IMR-90 (cell line): Measurements from ENCODE around the gene DMD. TPM values are rescaled to one million over a fixed set of nuclear protein-coding genes. Genes with fewer than 3 reads are reported as not detected.

Source experiments
- ATAC-seq: fragments of 200-7000 bp; cut with Tn5 transposase; 2 replicates; pipeline ENCODE4 v1.9.1; 2020; ENCODE audit warnings: low read depth, mild to moderate bottlenecking, moderate library complexity
- BruUV-seq: library from RNA; stranded (reverse); fragments of 400-500 nt; replicated peaks from 2 replicates; lab custom pipeline; 2021; lab: Mats Ljungman, UMichigan
- CTCF ChIA-PET: fragments of 300-600 bp; formaldehyde crosslinking; extraction: SDS; loops from one replicate; lab custom pipeline; 2021; ENCODE audit warnings: antibody characterized with exemption; lab: Yijun Ruan, JAX
- POLR2A ChIA-PET: fragments of 300-600 bp; sonication (Branson Sonifier 250); formaldehyde crosslinking; loops from one replicate; lab custom pipeline; 2022; ENCODE audit warnings: antibody characterized with exemption; ENCODE audit not compliant: unreplicated experiment; lab: Charles Lee
- DNase-seq: peaks from one replicate; pipeline ENCODE4 v3.0.0; 2013
- H2AFZ ChIP-seq: replicated peaks from 2 replicates; pipeline ENCODE3; 2013; ENCODE audit warnings: low read length, mild to moderate bottlenecking; ENCODE audit not compliant: poor library complexity
- H2AK5ac ChIP-seq: 2 replicates; pipeline ENCODE4 v1.6.1; 2013; ENCODE audit warnings: low read depth, low read length, inconsistent platforms
- H2AK9ac ChIP-seq: replicated peaks from 2 replicates; pipeline ENCODE3; 2013; ENCODE audit warnings: mild to moderate bottlenecking, low read depth, low read length, moderate library complexity; ENCODE audit not compliant: poor library complexity
- H2BK120ac ChIP-seq: 2 replicates; pipeline ENCODE4 v1.6.1; 2013; ENCODE audit warnings: low read depth, low read length, inconsistent platforms
- H2BK15ac ChIP-seq: 3 replicates; pipeline ENCODE4 v1.6.1; 2013; ENCODE audit warnings: low read depth, low read length, inconsistent platforms
- H2BK20ac ChIP-seq: 2 replicates; pipeline ENCODE4 v1.6.1; 2013; ENCODE audit warnings: low read depth, mild to moderate bottlenecking, inconsistent platforms, low read length, moderate library complexity
- H2BK5ac ChIP-seq: 2 replicates; pipeline ENCODE4 v1.6.1; 2013; ENCODE audit warnings: mild to moderate bottlenecking, low read depth, low read length, inconsistent platforms; ENCODE audit not compliant: poor library complexity, severe bottlenecking
- H3K14ac ChIP-seq: replicated peaks from 2 replicates; pipeline ENCODE4 v1.6.1; 2013; ENCODE audit warnings: low read depth, low read length, inconsistent platforms
- H3K18ac ChIP-seq: 2 replicates; pipeline ENCODE4 v1.6.1; 2013; ENCODE audit warnings: low read depth, low read length, control low read depth
- H3K23ac ChIP-seq: 2 replicates; pipeline ENCODE4 v1.6.1; 2013; ENCODE audit warnings: low read depth, low read length, inconsistent platforms
- H3K27ac ChIP-seq: 2 replicates; pipeline ENCODE4 v1.5.1; 2013; ENCODE audit warnings: mild to moderate bottlenecking, control low read depth, low read length; ENCODE audit not compliant: insufficient read depth
- H3K27me3 ChIP-seq: 2 replicates; pipeline ENCODE4 v1.6.1; 2013; ENCODE audit warnings: low read length; ENCODE audit not compliant: control insufficient read depth, insufficient read depth
- H3K36me3 ChIP-seq: 2 replicates; pipeline ENCODE4 v1.6.1; 2013; ENCODE audit warnings: low read length, mixed read lengths; ENCODE audit not compliant: control insufficient read depth, insufficient read depth
- H3K4ac ChIP-seq: 2 replicates; pipeline ENCODE4 v1.6.1; 2013; ENCODE audit warnings: low read depth, low read length, inconsistent platforms
- H3K4me1 ChIP-seq: 2 replicates; pipeline ENCODE4 v1.6.1; 2013; ENCODE audit warnings: low read length, mixed read lengths; ENCODE audit not compliant: control insufficient read depth, insufficient read depth
- H3K4me2 ChIP-seq: 2 replicates; pipeline ENCODE4 v1.6.1; 2013; ENCODE audit warnings: low read depth, mild to moderate bottlenecking, control low read depth, low read length, moderate library complexity
- H3K4me3 ChIP-seq: 2 replicates; pipeline ENCODE4 v1.5.1; 2013; ENCODE audit warnings: low read depth, mild to moderate bottlenecking, control low read depth, low read length, moderate library complexity; ENCODE audit not compliant: insufficient read depth
- H3K56ac ChIP-seq: 2 replicates; pipeline ENCODE4 v1.6.1; 2013; ENCODE audit warnings: low read length, inconsistent platforms; ENCODE audit not compliant: insufficient read depth; ENCODE audit errors: extremely low read depth
- H3K79me1 ChIP-seq, 2 experiments: 2 replicates each; pipeline ENCODE4 v1.6.1; 2013; ENCODE audit warnings: low read length in 2 of 2, inconsistent platforms in 1 of 2, low read depth in 1 of 2
- H3K9ac ChIP-seq: 2 replicates; pipeline ENCODE4 v1.6.1; 2013; ENCODE audit warnings: low read depth, low read length, control low read depth
- H3K9me1 ChIP-seq: 2 replicates; pipeline ENCODE4 v1.6.1; 2013; ENCODE audit warnings: low read length, inconsistent platforms; ENCODE audit not compliant: insufficient read depth
- H3K9me3 ChIP-seq: 2 replicates; pipeline ENCODE4 v1.6.1; 2013; ENCODE audit warnings: low read length; ENCODE audit not compliant: control insufficient read depth, insufficient read depth
- H4K20me1 ChIP-seq: 2 replicates; pipeline ENCODE4 v1.6.1; 2013; ENCODE audit warnings: low read length, inconsistent platforms; ENCODE audit not compliant: insufficient read depth
- H4K5ac ChIP-seq: 2 replicates; pipeline ENCODE4 v1.6.1; 2013; ENCODE audit warnings: mild to moderate bottlenecking, low read depth, low read length, control low read depth
- H4K8ac ChIP-seq, 2 experiments: 2 replicates each; pipeline ENCODE4 v1.6.1; 2013; ENCODE audit warnings: low read depth in 2 of 2, low read length in 2 of 2, control low read depth in 1 of 2, inconsistent platforms in 1 of 2
- H4K91ac ChIP-seq: 2 replicates; pipeline ENCODE4 v1.6.1; 2013; ENCODE audit warnings: low read depth, low read length, inconsistent platforms; ENCODE audit not compliant: insufficient read depth
- BHLHE40 ChIP-seq: fragments of 150-350 bp; IDR thresholded peaks from 2 replicates; pipeline ENCODE4 v1.6.1; 2016; ENCODE audit warnings: mild to moderate bottlenecking, low read depth, low read length
- CEBPB ChIP-seq: IDR thresholded peaks from 2 replicates; pipeline ENCODE4 v1.6.1; 2012; ENCODE audit warnings: low read depth, low read length, improper control_type of control experiment
- CHD1 ChIP-seq: IDR thresholded peaks from 2 replicates; pipeline ENCODE4 v1.6.1; 2012; ENCODE audit warnings: low read depth, low read length, improper control_type of control experiment
- CTCF ChIP-seq: conservative IDR thresholded peaks from 2 replicates; pipeline ENCODE4 v1.5.1; 2012; ENCODE audit warnings: mild to moderate bottlenecking, low read depth, low read length, improper control_type of control experiment
- ELK1 ChIP-seq: fragments of 150-350 bp; IDR thresholded peaks from 2 replicates; pipeline ENCODE4 v1.6.1; 2016; ENCODE audit warnings: low read depth, mild to moderate bottlenecking, low read length, moderate library complexity, borderline replicate concordance
- FOS ChIP-seq: fragments of 150-350 bp; IDR thresholded peaks from 2 replicates; pipeline ENCODE4 v1.6.1; 2016; ENCODE audit warnings: low read depth, low read length
- MAFK ChIP-seq: IDR thresholded peaks from 2 replicates; pipeline ENCODE4 v1.6.1; 2012; ENCODE audit warnings: low read depth, low read length, improper control_type of control experiment
- MAZ ChIP-seq: IDR thresholded peaks from 2 replicates; pipeline ENCODE4 v1.6.1; 2012; ENCODE audit warnings: low read depth, mild to moderate bottlenecking, low read length, improper control_type of control experiment, moderate library complexity, borderline replicate concordance
- MXI1 ChIP-seq: IDR thresholded peaks from 2 replicates; pipeline ENCODE4 v1.6.1; 2012; ENCODE audit warnings: low read depth, mild to moderate bottlenecking, low read length, moderate library complexity, borderline replicate concordance
- NFE2L2 ChIP-seq: fragments of 150-350 bp; IDR thresholded peaks from 2 replicates; pipeline ENCODE4 v1.6.1; 2016; ENCODE audit warnings: low read depth, mild to moderate bottlenecking, low read length
- POLR2A ChIP-seq: IDR thresholded peaks from 2 replicates; pipeline ENCODE4 v1.6.1; 2012; ENCODE audit warnings: mild to moderate bottlenecking, low read depth, low read length
- RAD21 ChIP-seq: IDR thresholded peaks from 2 replicates; pipeline ENCODE4 v1.6.1; 2012; ENCODE audit warnings: low read length, improper control_type of control experiment
- RCOR1 ChIP-seq: IDR thresholded peaks from 2 replicates; pipeline ENCODE4 v1.6.1; 2012; ENCODE audit warnings: mild to moderate bottlenecking, low read length, improper control_type of control experiment; ENCODE audit not compliant: insufficient replicate concordance
- RFX5 ChIP-seq: IDR thresholded peaks from 2 replicates; pipeline ENCODE4 v1.8.0; 2012; ENCODE audit warnings: low read depth, mild to moderate bottlenecking, low read length, moderate library complexity
- SMC3 ChIP-seq: fragments of 150-350 bp; IDR thresholded peaks from 2 replicates; pipeline ENCODE4 v1.6.1; 2016; ENCODE audit warnings: low read depth, mild to moderate bottlenecking, antibody characterized with exemption, low read length, moderate library complexity
- USF2 ChIP-seq: fragments of 150-350 bp; IDR thresholded peaks from 2 replicates; pipeline ENCODE4 v1.6.1; 2017; ENCODE audit warnings: mild to moderate bottlenecking, antibody characterized with exemption, low read length, low read depth
- WGBS, 2 experiments: methylation state at CpG; one replicate each; pipeline versions ENCODE4 v1.1.5 to v1.1.7; 2013; ENCODE audit warnings: missing lambda C conversion rate in 2 of 2; ENCODE audit not compliant: insufficient read length in 1 of 2; ENCODE audit errors: extremely low coverage in 2 of 2; 5-methylcytosine and 5-hydroxymethylcytosine counted together
- dilution Hi-C: fragments of 300-500 bp; cut with HindIII; formaldehyde crosslinking; loops from one replicate; pipeline ENCODE4 v1.14.3; 2018; ENCODE audit warnings: low sequenced_read_pairs; ENCODE audit not compliant: unreplicated experiment
- in situ Hi-C: fragments of 300-500 bp; cut with MboI; formaldehyde crosslinking; loops from 3 replicates; pipeline ENCODE4 v1.14.3; 2019; ENCODE audit warnings: low sequenced_read_pairs, inconsistent platforms, mixed read lengths
- intact Hi-C: fragments of 100-400 bp; cut with micrococcal nuclease; formaldehyde crosslinking; loops from 2 replicates; pipeline ENCODE4 v1.10.0; 2022
- polyA plus RNA-seq, 3 experiments: library from polyadenylated mRNA; depleted of rRNA; stranded (reverse); fragments of >200 nt; gene quantifications; 2 replicates each; pipeline ENCODE4 v1.2.3, GENCODE V29; 2012; ENCODE audit warnings: low replicate concordance in 1 of 3
- total RNA-seq: library from RNA; depleted of rRNA; stranded (reverse); fragments of >200 nt; gene quantifications from 2 replicates; pipeline ENCODE4 v1.2.3, GENCODE V29; 2012

The DMD gene
- total and polyA plus RNA-seq, 2 of the 4 experiments (the other 2 are of a cell fraction) = 6.6 to 11.8 TPM

- no CpG with 5 or more reads among the region's 5 CpGs for WGBS, 2 experiments
- no peak overlapping the region for H3K27ac ChIP-seq
- no peak overlapping the region for H3K23ac ChIP-seq
- no peaks in the 10 kb centered on the region for H3K27me3 ChIP-seq
- no peak overlapping the region for H3K9ac ChIP-seq
- no peaks in the 10 kb centered on the region for H4K20me1 ChIP-seq
- POLR2A ChIA-PET = no interaction called here
- H3K79me1 ChIP-seq = no peaks in the 10 kb centered on the region
- H2AK5ac ChIP-seq = no peak overlapping the region
- H3K18ac ChIP-seq = no peak overlapping the region
- no peak overlapping the region for H2BK5ac ChIP-seq
- no peak for ATAC-seq
- H4K5ac ChIP-seq = no peak overlapping the region
- no peak for DNase-seq
- CTCF ChIA-PET = no interaction called here
- no peak overlapping the region for H2AFZ ChIP-seq
- no peak overlapping the region for H2BK120ac ChIP-seq
- no peak overlapping the region for H2AK9ac ChIP-seq
- TF ChIP-seq CEBPB = no peak
- TF ChIP-seq CTCF = no peak
- TF ChIP-seq NFE2L2 = no peak
- no peak for TF ChIP-seq ELK1
- TF ChIP-seq MAFK = no peak
- no peak for TF ChIP-seq CHD1
- TF ChIP-seq MAZ = no peak
- TF ChIP-seq SMC3 = no peak
- TF ChIP-seq RCOR1 = no peak
- no peak for TF ChIP-seq RFX5
- TF ChIP-seq RAD21 = no peak
- TF ChIP-seq POLR2A = no peak
- TF ChIP-seq FOS = no peak
- TF ChIP-seq BHLHE40 = no peak
- TF ChIP-seq MXI1 = no peak
- no peak for TF ChIP-seq USF2
- no peak overlapping the region for H3K4me2 ChIP-seq
- no peak overlapping the region for H2BK15ac ChIP-seq
- dilution Hi-C loops (no loop called here), in situ Hi-C loops (no loop called here), intact Hi-C loops (no loop called here)
- no peaks in the 10 kb centered on the region for H3K9me1 ChIP-seq
- no peak overlapping the region for H2BK20ac ChIP-seq
- no peaks in the 10 kb centered on the region for H3K4me1 ChIP-seq
- no peak overlapping the region for H3K56ac ChIP-seq
- no peak overlapping the region for H4K8ac ChIP-seq
- no peak overlapping the region for H4K91ac ChIP-seq
- no peak overlapping the region for H3K4ac ChIP-seq
- no peaks in the 10 kb centered on the region for H3K36me3 ChIP-seq
- H3K14ac ChIP-seq = no peak overlapping the region
- no peak overlapping the region for H3K4me3 ChIP-seq
- BruUV-seq = no TSS peak
- H3K9me3 ChIP-seq = no peaks in the 10 kb centered on the region
These were observed 51.1 kb downstream of the DMD start for GRCh38 chrX:33160273-33160672.
